ENCODE results near the gene MACF1.
A peak's percentile ranks its signal among the peaks of the same experiment; 100 is the strongest.

MACF1 gene

GRCh38 chr1:39266269-39266668, 61.8 kb downstream of the MACF1 start:
- H3K4me3 ChIP-seq (ENCODE audit: low read depth, low read length) = no peak overlapping the region
- TF ChIP-seq MYC (IDR thresholded peaks at IDR 0.05; ENCODE audit: low read depth, low read length) (no peak), CTCF (IDR thresholded peaks at IDR 0.05; ENCODE audit: low read depth, low read length) (no peak), POLR2A (IDR thresholded peaks at IDR 0.05; ENCODE audit: extremely low read depth, insufficient read length) (no peak), MAX (IDR thresholded peaks at IDR 0.05; ENCODE audit: low read depth, low read length) (no peak)
- DNase-seq (ENCODE audit: low read depth) = peak; percentile 24

- DNase-seq (ENCODE audit: low read depth) = no peak
- H3K4me3 ChIP-seq (ENCODE audit: low read depth, low read length) = no peak overlapping the region
- TF ChIP-seq MYC (IDR thresholded peaks at IDR 0.05; ENCODE audit: low read depth, low read length) = no peak
- TF ChIP-seq CTCF (IDR thresholded peaks at IDR 0.05; ENCODE audit: low read depth, low read length) = no peak
- TF ChIP-seq MAX (IDR thresholded peaks at IDR 0.05; ENCODE audit: low read depth, low read length) = no peak
- TF ChIP-seq POLR2A (IDR thresholded peaks at IDR 0.05; ENCODE audit: extremely low read depth, insufficient read length) = no peak
Measured at GRCh38 chr1:39266792-39267191, 62.3 kb downstream of the MACF1 start.

GRCh38 chr1:39268112-39268581, 63.7 kb downstream of the MACF1 start:
- TF ChIP-seq POLR2A (IDR thresholded peaks at IDR 0.05; ENCODE audit: extremely low read depth, insufficient read length) (no peak), CTCF (IDR thresholded peaks at IDR 0.05; ENCODE audit: low read depth, low read length) (no peak), MAX (IDR thresholded peaks at IDR 0.05; ENCODE audit: low read depth, low read length) (no peak), MYC (IDR thresholded peaks at IDR 0.05; ENCODE audit: low read depth, low read length) (no peak)
- no peak overlapping the region for H3K4me3 ChIP-seq (ENCODE audit: low read depth, low read length)
- no peak for DNase-seq (ENCODE audit: low read depth)

GRCh38 chr1:39268906-39269305, 64.4 kb downstream of the MACF1 start:
- TF ChIP-seq POLR2A (IDR thresholded peaks at IDR 0.05; ENCODE audit: extremely low read depth, insufficient read length) (no peak), MAX (IDR thresholded peaks at IDR 0.05; ENCODE audit: low read depth, low read length) (no peak), CTCF (IDR thresholded peaks at IDR 0.05; ENCODE audit: low read depth, low read length) (no peak), MYC (IDR thresholded peaks at IDR 0.05; ENCODE audit: low read depth, low read length) (no peak)
- DNase-seq (ENCODE audit: low read depth) = no peak
- no peak overlapping the region for H3K4me3 ChIP-seq (ENCODE audit: low read depth, low read length)

- DNase-seq (ENCODE audit: low read depth) = no peak
- TF ChIP-seq POLR2A (IDR thresholded peaks at IDR 0.05; ENCODE audit: extremely low read depth, insufficient read length) = no peak
- no peak for TF ChIP-seq MAX (IDR thresholded peaks at IDR 0.05; ENCODE audit: low read depth, low read length)
- TF ChIP-seq CTCF (IDR thresholded peaks at IDR 0.05; ENCODE audit: low read depth, low read length) = no peak
- TF ChIP-seq MYC (IDR thresholded peaks at IDR 0.05; ENCODE audit: low read depth, low read length) = no peak
- no peak overlapping the region for H3K4me3 ChIP-seq (ENCODE audit: low read depth, low read length)
Measured at GRCh38 chr1:39269349-39269748, 64.9 kb downstream of the MACF1 start.

Measured in NB4 (cell line).